ACHN (cell line): ENCODE results near the gene C3orf52.

Source experiments
- DNase-seq: peaks from one replicate; pipeline ENCODE4 v3.0.0-alpha.2; 2015
- in situ Hi-C: cut with HindIII; loops from 2 replicates; pipeline ENCODE4 v1.10.0; 2017; ENCODE audit warnings: low sequenced_read_pairs, low pct_ligation_motif_present, low pct_unique_long_range_greater_than_20kb

The C3orf52 gene

DNA sequence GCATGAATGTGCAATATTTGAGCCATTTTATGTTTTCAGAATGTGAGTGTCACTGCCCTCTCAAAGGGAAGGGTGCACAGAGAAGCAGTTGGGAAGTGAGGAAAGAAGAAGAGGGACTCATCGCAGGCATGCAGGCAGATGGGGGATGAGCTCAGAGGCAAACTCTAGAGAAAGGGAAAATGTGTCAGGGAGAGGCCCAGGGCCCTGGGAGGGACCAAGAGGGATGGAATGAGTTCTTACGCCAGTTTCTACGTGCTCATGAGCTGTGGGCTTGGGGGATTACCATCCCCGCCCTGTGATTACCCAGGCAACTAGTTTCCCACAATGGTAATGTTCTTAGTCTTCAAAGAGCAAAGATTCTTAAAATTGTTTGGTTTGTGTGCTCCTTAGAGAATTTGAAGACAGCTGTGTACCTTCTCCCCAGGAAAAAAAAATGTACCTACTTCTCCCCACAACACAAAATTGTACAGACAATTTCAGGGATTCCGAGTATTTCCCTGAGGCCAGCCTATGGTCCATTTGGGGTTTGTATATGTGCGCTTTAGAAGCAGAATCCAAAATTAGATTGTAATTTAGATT lies 29.1 kb downstream of the C3orf52 start:
- in situ Hi-C loops: no loop called here
- no peak for DNase-seq

DNA sequence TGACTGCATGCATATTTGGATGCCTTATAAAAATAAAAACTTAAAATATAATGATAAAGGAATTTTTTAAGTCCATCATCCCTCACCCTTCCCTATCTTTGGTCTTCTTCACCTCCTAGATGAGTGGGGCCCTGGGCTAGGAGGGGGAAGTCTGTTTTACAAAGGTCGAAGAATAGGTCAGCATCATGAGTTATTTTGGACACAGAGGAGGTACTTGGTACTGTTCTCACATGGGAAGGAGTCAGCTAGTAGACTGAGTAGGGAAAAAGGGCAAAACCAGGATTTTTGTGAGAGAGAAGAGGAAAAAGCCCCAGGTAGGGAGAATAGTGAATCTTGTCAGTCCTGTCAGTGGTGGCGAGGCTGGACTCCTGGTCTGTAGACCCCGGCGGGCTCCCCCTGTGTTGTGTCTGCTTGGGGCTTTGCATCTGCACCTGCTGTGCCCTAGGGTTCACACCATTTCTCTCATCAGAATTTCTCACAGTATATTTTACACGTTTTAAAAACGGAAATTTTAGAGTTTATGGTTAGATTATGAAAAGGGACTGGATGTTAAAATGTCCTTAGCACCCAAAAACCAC lies 29.7 kb downstream of the C3orf52 start:
- no peak for DNase-seq
- in situ Hi-C loops: no loop called here

DNA sequence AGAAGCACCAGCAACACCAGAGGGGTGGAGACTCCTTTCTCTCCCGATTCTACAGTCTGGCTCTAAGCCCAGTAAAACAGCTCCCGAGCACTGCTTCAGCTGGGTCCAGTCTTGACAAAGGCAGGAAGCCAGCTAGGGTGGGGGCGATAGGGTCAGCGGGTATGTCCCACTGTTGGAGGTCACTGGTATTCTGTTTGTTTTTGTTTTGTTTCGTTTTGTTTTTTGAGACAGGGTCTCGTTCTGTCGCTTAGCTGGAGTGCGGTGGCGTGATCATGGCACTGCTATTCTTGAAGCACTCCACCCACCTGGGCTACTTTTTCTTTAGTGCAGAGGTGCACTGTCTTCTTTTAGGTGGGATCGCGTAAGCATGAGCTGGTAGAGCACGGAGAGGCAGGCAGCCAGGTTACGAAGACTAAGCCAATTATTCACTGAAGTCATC lies 30.6 kb downstream of the C3orf52 start:
- no peak for DNase-seq
- in situ Hi-C loops: no loop called here

GRCh38 chr3:112117415-112117814 lies 31.2 kb downstream of the C3orf52 start:
- no peak for DNase-seq
- in situ Hi-C loops: no loop called here

GRCh38 chr3:112117841-112118571 lies 31.8 kb downstream of the C3orf52 start:
- in situ Hi-C loops: no loop called here
- DNase-seq: no peak

DNA sequence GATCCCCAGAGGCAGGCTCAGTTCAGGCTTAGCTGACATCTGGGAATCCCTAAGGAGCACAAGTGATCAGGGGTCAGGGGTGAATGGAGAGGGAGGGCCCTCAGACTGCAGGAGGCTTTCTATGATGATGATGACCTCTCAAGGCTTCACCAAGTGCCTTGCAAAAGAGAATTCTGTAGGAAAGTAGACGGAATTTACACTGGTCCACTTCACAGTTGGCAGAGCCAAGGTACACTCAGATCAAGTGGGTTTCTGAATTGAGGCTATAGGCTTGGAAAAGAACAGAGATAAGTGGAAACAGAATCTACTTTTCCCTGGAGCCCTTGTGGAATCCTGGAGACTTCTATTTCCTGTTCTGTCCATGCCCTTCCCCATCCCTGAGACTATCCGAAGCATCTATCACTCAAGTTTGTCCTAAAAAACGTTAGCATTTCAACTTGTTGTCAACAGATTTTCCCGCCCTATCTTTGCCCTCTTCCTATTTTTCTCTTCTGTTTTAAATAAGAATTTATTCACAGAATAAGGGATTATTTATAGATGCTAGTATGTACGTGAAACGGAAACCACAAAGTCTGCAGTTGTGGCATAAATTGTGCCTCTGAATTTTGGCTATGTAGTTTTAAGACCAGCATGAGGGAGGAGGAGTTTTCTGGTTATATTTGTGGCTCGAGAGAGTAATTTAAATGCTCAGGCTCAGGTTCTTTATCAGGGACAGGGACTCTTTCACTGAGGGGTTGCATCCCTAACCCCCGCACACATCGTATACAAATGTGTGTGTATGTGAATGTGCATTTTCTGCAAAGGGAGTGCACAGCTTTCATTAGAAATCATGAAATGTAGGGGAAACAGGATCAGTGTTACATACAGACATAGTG lies 34.0 kb downstream of the C3orf52 start:
- no peak for DNase-seq
- in situ Hi-C loops: no loop called here

DNA sequence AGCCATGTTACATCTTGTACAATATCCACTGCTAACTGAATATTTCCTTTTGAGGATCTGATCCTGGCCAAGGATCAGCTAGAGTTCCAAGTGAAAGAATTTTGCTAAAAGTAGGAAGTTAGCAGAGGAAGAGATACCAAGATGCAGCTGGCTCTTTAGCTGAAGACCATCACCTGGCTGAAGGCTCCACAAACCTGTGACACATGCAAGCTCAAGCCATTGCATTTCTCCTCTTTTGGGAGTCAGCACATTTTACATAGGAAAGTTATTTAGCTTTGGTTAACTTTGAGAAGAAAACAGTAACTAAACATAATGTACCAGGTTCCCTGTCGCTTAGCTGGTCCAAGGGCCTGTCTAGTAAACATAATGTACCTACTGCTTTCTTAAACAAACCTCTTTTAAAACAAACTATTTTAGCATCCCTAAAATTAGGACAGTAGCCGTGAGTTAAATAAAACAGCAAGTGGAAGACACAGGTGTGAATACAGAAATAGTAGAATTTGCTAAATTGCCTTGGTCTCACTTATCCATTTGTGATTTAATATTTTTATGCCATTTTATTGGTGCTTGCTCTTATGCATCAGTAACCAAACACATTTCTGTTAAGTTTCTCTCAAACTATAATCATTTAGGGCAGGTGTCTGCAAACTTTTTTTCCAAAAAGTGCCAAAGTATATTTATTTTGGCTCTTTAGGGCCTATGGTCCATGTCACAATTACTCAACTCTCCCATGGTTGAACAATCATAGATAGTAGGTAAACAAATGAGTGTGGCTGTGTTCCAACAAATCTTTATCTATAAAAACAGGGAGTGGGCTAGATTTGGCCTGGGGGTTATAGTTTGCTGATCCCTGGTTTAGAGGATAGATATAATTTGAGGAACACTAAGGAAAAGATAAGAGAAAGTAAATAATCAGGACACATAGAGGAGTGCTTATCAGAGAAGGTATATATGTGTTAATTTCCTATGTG lies 35.7 kb downstream of the C3orf52 start:
- no peak for DNase-seq
- in situ Hi-C loops: no loop called here

GRCh38 chr3:112122870-112123269 lies 36.7 kb downstream of the C3orf52 start:
- in situ Hi-C loops: no loop called here
- no peak for DNase-seq

- DNase-seq: no peak
- in situ Hi-C loops: no loop called here
Observed at GRCh38 chr3:112123548-112123947, 37.4 kb downstream of the C3orf52 start.

DNA sequence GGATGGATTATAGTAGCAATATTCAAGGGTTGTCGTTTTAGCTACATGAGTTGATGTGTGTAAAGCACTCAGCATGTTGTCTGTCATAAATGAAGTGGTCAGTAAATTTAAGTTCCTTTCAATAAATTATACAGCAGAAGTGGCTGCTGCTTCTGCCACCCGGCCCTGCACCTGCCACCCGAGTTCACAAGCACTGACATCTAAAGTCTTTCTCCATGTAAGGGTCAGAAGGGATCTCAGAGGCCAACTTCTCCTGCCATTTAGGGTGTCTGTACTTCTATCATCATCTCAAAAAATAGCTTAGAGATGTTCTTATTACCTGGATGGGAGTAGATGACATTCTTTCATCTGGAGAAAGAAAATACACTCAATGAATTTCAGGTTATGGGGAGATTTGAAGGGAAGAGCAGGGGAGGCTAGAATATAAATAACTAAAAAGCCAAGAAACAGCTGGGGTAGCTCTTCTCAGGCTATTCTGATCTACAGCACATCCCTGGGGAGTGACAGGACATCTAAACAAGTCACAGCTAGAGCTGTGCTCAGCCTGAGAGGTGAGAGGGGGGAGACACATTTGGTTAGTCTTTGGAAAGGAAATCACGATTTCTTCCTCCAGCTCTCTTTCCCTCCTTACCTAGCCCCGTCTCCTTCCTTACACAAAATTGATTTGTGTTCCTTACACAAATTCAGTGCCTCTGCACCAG lies 38.9 kb downstream of the C3orf52 start:
- no peak for DNase-seq

DNA sequence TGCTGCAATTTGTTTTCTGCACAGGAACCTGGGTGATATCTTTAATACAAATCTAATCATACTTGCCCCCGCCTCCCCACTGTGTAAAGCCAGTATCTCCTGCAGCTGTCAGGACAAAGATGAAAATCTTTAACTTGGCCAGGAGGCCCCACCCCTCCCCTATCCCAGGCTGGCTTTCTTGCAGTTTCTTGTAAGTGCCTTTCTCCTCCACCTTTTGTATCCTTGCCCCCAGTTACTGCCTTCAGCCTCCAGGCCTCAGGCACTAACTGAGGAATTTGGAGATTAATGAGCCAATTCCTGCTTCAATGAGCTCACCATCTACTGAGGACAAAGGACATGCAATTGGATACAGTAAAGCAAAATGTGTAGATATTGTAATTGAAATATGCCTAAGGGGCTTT lies 40.3 kb downstream of the C3orf52 start:
- no peak for DNase-seq
- in situ Hi-C loops: no loop called here

More for the DNA sequence above, 38.9 kb downstream of the C3orf52 start:
- in situ Hi-C loops: no loop called here

DNA sequence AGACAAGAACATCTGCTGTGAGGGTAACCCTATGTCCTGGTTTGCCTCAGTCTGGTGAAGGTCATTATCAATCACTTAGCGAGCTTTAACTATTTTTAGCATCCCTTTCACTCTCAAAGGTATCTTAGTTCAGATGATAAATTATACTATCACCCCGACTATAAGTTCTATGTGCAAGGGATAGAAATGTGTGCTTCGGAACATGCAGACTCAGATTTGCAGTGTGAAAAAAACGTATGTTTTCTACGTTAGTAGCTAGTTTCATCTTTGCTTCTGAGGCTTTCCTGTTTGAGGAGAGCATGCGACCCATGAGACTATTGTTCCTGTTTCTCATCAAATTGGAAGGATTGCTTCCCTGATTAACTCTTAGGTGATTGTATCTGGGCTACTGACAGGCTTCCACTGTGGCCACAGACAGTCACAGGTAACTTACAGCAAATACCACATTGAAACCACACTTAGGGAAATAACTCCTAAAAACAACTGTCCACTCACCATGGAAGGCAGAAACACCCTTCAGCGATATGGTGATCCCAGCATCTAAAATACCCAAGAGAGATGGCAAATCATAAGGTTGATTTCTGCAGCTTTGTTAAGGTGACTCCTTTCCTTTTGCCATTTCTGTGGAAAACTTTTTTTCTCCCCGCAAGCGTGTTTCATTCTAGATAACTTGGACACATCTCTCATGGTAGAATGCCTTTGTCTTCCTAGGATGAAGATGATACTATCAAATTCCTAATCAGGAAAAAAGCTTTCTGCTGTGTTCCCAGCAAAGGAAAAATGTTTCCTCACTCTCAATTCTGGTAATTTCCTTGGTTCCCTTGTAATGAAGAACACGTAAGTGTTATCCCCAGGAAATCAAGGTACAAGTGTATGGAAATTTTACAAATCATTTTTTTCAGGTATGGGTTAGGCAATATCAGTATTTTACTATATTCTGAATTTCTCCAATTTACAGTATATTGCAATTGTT lies 41.6 kb downstream of the C3orf52 start:
- in situ Hi-C loops: no loop called here
- no peak for DNase-seq

- DNase-seq: no peak
- in situ Hi-C loops: no loop called here
Observed at GRCh38 chr3:112128843-112129727, 42.9 kb downstream of the C3orf52 start.

GRCh38 chr3:112129925-112130637 lies 43.9 kb downstream of the C3orf52 start:
- in situ Hi-C loops: no loop called here
- DNase-seq: no peak

DNA sequence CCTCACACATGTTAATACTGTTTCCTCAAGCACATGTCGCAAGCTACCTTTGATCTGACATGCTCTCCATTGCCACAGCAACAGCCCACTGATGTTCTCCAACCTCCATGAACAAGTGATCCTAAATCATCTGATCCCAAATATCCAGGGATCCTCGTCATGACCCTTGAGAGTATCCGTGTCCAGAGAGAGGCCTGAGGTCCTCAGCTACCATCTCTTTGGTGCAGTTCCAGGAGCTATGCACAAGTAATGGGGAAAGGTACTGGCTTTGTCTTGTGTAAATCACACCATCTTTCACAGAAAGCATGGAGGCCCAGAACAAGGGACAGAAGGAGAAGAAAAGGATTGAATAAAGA lies 44.4 kb downstream of the C3orf52 start:
- no peak for DNase-seq
- in situ Hi-C loops: no loop called here
